Right lobe of liver (tissue), 6 donors: Measurements from ENCODE around the gene GRN. TPM values are rescaled to one million over a fixed set of nuclear protein-coding genes. Genes with fewer than 3 reads are reported as not detected.
A peak's percentile ranks its signal among the peaks of the same experiment; 100 is the strongest.

Experiments
- ATAC-seq, 4 donors: fragments of 200-7000 bp; cut with Tn5 transposase; one replicate each; pipeline ENCODE4 v1.9.1; 2020; ENCODE audit warnings: mild to moderate bottlenecking in 4 of 4, moderate library complexity in 4 of 4
- DNase-seq, 3 donors: peaks; one replicate each; pipeline ENCODE4 v3.0.0-alpha.2; 2020
- H3K27ac ChIP-seq, 3 donors: fragments of 200-600 bp; one replicate each; pipeline ENCODE4 v1.8.0; 2022
- H3K27me3 ChIP-seq, 2 donors: fragments of 200-600 bp; one replicate each; pipeline ENCODE4 v1.8.0; 2022
- H3K36me3 ChIP-seq, 4 donors: fragments of 200-600 bp; sonication (generic) in 1 of 4; one replicate each; pipeline versions ENCODE4 v1.5.1 to v1.8.0; 2017 to 2022; ENCODE audit warnings: control low read depth in 1 of 4
- H3K4me1 ChIP-seq, 4 donors: fragments of 200-600 bp; sonication (generic) in 1 of 4; one replicate each; pipeline versions ENCODE4 v1.5.1 to v1.8.0; 2017 to 2022; ENCODE audit warnings: control low read depth in 1 of 4
- H3K4me3 ChIP-seq, 3 donors: fragments of 200-600 bp; one replicate each; pipeline ENCODE4 v1.8.0; 2022
- H3K9me3 ChIP-seq, 4 donors: fragments of 200-600 bp; sonication (generic) in 1 of 4; one replicate each; pipeline versions ENCODE4 v1.5.1 to v1.8.0; 2017 to 2022; ENCODE audit warnings: control low read depth in 1 of 4
- CTCF ChIP-seq, 4 donors: fragments of 200-600 bp in 3 of 4; fragments of 450-650 bp in 1 of 4; IDR thresholded peaks; one replicate each; pipeline versions ENCODE4 v1.5.1 to v1.8.0; 2016 to 2022; ENCODE audit warnings: antibody characterized with exemption in 4 of 4, mild to moderate bottlenecking in 2 of 4
- POLR2A ChIP-seq: fragments of 450-650 bp; IDR thresholded peaks from one replicate; pipeline ENCODE4 v1.6.1; 2017; ENCODE audit warnings: antibody characterized with exemption, mild to moderate bottlenecking
- WGBS: methylation state at CpG from one replicate; pipeline ENCODE4 v1.1.6; 2018; ENCODE audit warnings: low coverage, low lambda C conversion rate; ENCODE audit not compliant: insufficient coverage; ENCODE audit errors: missing lambda C conversion rate; 5-methylcytosine and 5-hydroxymethylcytosine counted together
- intact Hi-C, 2 donors: fragments of 100-400 bp; cut with DNase I; formaldehyde crosslinking; loops; one replicate each; pipeline versions ENCODE4 v1.11.2 to v1.14.1; 2022
- total RNA-seq, 6 experiments: library from RNA; depleted of rRNA in 2 of 6; stranded (reverse); fragments of >200 nt in 2 of 6; fragmentation: NEBNext Ultra II Directional in 3 of 6; extraction: Animal tissue kit (Norgen Biotek cat#: 25700) in 3 of 6; gene quantifications; one replicate each; pipeline versions ENCODE4 v1.1.0 to v1.2.4, GENCODE V29; 2016 to 2023
- donor health status: DM: no; HTN: yes; CAD: no.
- donor health status: DM: no; HTN: no; CAD: no.
- donor health status: DM: no; HTN: no; CAD: no.
- donor health status: DM: no; HTN: yes; CAD: no.
- donor health status: DM: no; HTN: yes; CAD: no.

GRN gene
- total RNA-seq, 6 experiments from 2014 or later: 84.5 to 230 (median 150) TPM

DNA sequence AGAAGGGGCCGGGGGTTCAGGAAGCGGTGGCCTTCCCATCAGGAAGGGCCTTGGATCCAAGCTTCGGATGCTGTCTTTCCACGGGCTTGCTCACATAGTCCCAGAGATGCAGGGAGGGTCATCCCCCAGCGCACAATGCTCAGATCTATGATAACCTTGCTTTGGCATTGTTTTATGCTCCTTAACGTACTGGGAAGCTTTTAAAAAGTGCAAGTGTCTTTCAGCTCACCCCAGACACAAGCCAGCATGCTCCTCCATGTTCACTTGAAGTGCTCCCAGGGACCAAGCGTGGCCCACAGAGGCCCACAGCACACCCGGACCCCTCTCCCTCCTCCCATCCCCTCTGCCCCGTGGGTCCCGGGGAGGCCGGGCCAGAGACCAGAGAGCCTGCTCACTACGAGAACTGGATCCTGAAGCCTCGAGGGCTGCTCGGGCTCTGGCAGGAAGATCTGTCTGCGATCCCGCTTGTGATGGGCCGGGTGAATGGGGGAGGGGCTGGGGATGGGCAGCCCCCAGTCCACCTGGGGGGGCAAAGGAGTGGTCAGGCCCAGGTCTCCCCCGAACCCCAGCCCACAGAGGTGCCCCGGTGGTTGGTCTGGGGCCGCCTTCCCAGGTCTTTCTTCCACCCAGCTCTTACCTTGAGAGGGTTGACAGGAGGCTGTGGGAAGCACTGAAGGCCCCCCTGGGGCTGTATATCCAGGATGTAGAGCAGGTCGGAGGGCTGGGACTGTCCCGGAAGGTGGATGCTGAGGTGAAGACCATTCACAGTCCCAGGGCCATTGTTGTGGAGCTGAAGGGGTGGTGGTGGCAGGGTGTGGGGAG lies 30.3 kb downstream of the GRN start:
- Histone ChIP-seq H3K27me3 (no peaks in the 10 kb centered on the region), H3K36me3 (no peaks in the 10 kb centered on the region), H3K9me3 (no peaks in the 10 kb centered on the region), H3K4me3 (no peak overlapping the region), H3K27ac (no peak overlapping the region), H3K4me1 (no peaks in the 10 kb centered on the region)
- WGBS: 35% methylated on average over 3 of the region's 22 CpGs
- TF ChIP-seq CTCF (IDR thresholded peaks at IDR 0.05) (no peak), POLR2A (no peak)
- ATAC-seq (no peak), DNase-seq (peak in 1 of 3 donors; percentile 44)
- intact Hi-C loops: no loop called here

DNA sequence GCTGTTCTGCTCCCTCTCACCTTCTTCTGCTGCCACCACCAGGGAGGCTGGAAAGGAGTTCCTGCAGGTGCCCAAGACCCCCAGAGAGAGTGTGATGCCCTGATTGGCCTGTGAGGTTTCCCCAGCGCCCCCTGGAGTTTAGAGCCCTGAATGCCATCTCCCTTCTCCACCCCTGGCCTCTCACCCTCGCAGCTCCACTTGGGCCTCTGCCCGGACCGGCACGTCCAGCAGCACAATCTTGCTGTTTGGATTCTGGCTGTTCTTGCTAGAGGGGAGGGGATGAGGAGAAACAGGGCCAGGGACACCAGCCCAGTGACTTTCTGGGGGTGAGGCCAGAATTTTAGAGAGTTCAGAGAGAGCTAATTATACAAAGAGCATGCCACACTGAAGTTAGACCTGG lies 31.0 kb downstream of the GRN start:
- intact Hi-C loops: no loop called here
- H3K27ac ChIP-seq: no peak overlapping the region
- TF ChIP-seq POLR2A (no peak), CTCF (IDR thresholded peaks at IDR 0.05) (peak in 2 of 4 donors; percentile 11 to 27)
- no peak overlapping the region for H3K4me3 ChIP-seq
- DNase-seq (peak in 2 of 3 donors; percentile 54 to 60), ATAC-seq (peak in 2 of 4 donors; percentile 46 to 49)
- H3K4me1 ChIP-seq: no peaks in the 10 kb centered on the region
- H3K27me3 ChIP-seq: no peaks in the 10 kb centered on the region
- WGBS: 21% methylated on average over 5 of the region's 5 CpGs
- no peaks in the 10 kb centered on the region for H3K9me3 ChIP-seq
- no peaks in the 10 kb centered on the region for H3K36me3 ChIP-seq

DNA sequence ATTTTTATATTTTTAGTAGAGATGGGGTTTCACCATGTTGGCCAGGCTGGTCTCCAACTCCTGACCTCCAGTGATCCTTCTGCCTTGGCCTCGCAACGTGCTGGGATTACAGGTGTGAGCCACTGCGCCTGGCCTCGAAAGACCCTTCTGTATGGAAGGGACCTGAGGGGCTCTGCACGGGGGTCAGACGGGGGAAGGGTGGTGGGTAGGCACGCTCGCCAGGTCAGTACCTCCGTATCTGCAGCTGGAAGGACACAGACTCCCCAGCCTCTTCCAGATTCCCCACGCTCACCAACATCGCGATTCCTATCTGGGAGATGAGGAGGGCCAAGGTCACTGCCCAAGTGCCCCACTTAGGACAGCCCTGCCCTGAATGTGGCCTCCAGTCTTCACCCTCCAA lies 31.7 kb downstream of the GRN start:
- H3K4me3 ChIP-seq: no peak overlapping the region
- DNase-seq (peak in 1 of 3 donors; percentile 33), ATAC-seq (no peak)
- H3K27ac ChIP-seq: no peak overlapping the region
- H3K27me3 ChIP-seq: no peaks in the 10 kb centered on the region
- WGBS: 68% methylated on average over 4 of the region's 12 CpGs
- H3K4me1 ChIP-seq: no peaks in the 10 kb centered on the region
- H3K36me3 ChIP-seq: no peaks in the 10 kb centered on the region
- no peak for TF ChIP-seq POLR2A
- TF ChIP-seq CTCF (IDR thresholded peaks at IDR 0.05): no peak
- no peaks in the 10 kb centered on the region for H3K9me3 ChIP-seq
- intact Hi-C loops: no loop called here

DNA sequence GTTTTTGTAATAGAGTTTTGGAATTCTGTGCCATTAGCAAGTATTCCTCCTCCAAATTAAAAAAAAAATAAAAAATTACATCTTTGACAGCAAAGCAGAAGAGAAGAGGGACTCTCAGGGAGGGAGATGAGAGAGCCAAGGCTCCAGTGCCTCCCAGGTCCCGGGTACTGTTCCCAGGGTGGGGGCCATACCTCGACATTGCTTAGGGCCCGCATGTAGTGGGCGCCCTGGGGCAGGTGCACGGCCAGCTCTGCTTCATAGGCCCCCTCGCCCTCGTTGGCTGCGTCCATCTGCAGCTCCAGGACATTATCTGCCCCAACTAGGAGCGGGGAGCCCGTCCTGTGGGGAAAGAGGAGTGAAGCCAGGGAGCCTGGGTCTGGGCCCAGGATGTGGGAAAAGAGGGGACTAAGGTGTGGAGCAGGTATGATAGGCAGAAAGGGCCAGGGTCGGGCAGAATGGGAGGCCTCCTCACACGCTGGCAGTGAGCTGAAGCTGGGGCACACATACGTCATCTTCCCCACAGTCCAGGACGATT lies 33.1 kb downstream of the GRN start:
- intact Hi-C loops: no loop called here
- Histone ChIP-seq H3K27me3 (no peaks in the 10 kb centered on the region), H3K9me3 (no peaks in the 10 kb centered on the region), H3K36me3 (no peaks in the 10 kb centered on the region), H3K4me1 (no peaks in the 10 kb centered on the region), H3K27ac (no peak overlapping the region), H3K4me3 (no peak overlapping the region)
- no peak for TF ChIP-seq CTCF (IDR thresholded peaks at IDR 0.05)
- ATAC-seq: no peak
- DNase-seq: peak in 1 of 3 donors; percentile 30
- 64% methylated on average over 6 of the region's 14 CpGs for WGBS
